Fibroblast of lung (primary cell): Measurements from ENCODE around the gene WASHC3. TPM values are rescaled to one million over a fixed set of nuclear protein-coding genes. Genes with fewer than 3 reads are reported as not detected.
A peak's percentile ranks its signal among the peaks of the same experiment; 100 is the strongest.

ENCODE experiments used
- DNase-seq, 2 donors: peaks; one replicate each; pipeline versions ENCODE4 v3.0.0 to v3.0.0-alpha.2; 2010; ENCODE audit warnings: low read depth in 2 of 2
- H2AFZ ChIP-seq: 2 replicates; pipeline ENCODE4 v1.5.1; 2012; ENCODE audit warnings: low read length, control low read depth, inconsistent platforms
- H3K27ac ChIP-seq: 2 replicates; pipeline ENCODE4 v1.5.1; 2011; ENCODE audit warnings: low read length, control low read depth; ENCODE audit not compliant: insufficient read depth
- H3K27me3 ChIP-seq: 2 replicates; pipeline ENCODE4 v1.5.1; 2011; ENCODE audit warnings: mild to moderate bottlenecking, low read length; ENCODE audit not compliant: control insufficient read depth, insufficient read depth
- H3K36me3 ChIP-seq: 2 replicates; pipeline ENCODE4 v1.5.1; 2011; ENCODE audit warnings: low read length; ENCODE audit not compliant: control insufficient read depth, insufficient read depth
- H3K4me1 ChIP-seq: 2 replicates; pipeline ENCODE4 v1.5.1; 2011; ENCODE audit warnings: low read length; ENCODE audit not compliant: control insufficient read depth, insufficient read depth; ENCODE audit errors: extremely low read depth
- H3K4me2 ChIP-seq: 2 replicates; pipeline ENCODE4 v1.5.1; 2011; ENCODE audit warnings: low read length, control low read depth; ENCODE audit not compliant: insufficient read depth; ENCODE audit errors: extremely low read depth
- H3K4me3 ChIP-seq, 4 experiments: fragments of 200-600 bp in 1 of 4; sonication (generic) in 1 of 4; replicated peaks in 1 of 4; 2 replicates each; pipeline ENCODE4 v1.5.1; 2011 to 2016; ENCODE audit warnings: low read length in 4 of 4, low read depth in 3 of 4, mild to moderate bottlenecking in 3 of 4, control low read depth in 2 of 4, inconsistent platforms in 1 of 4, mixed read lengths in 1 of 4; ENCODE audit not compliant: insufficient read depth in 1 of 4; ENCODE audit errors: control extremely low read depth in 1 of 4
- H3K79me2 ChIP-seq: 2 replicates; pipeline ENCODE4 v1.5.1; 2012; ENCODE audit warnings: mild to moderate bottlenecking, low read length, inconsistent platforms; ENCODE audit not compliant: control insufficient read depth, insufficient read depth
- H3K9ac ChIP-seq: 2 replicates; pipeline ENCODE4 v1.5.1; 2011; ENCODE audit warnings: mild to moderate bottlenecking, low read length, control low read depth; ENCODE audit not compliant: insufficient read depth
- H3K9me3 ChIP-seq: 2 replicates; pipeline ENCODE4 v1.5.1; 2012; ENCODE audit warnings: low read depth, low read length; ENCODE audit not compliant: control insufficient read depth, insufficient read depth
- H4K20me1 ChIP-seq: 2 replicates; pipeline ENCODE4 v1.5.1; 2011; ENCODE audit warnings: low read length; ENCODE audit not compliant: control insufficient read depth, insufficient read depth; ENCODE audit errors: extremely low read depth
- EZH2 ChIP-seq: IDR thresholded peaks from 2 replicates; pipeline ENCODE4 v1.5.1; 2012; ENCODE audit warnings: low read length, control low read depth, mild to moderate bottlenecking; ENCODE audit errors: missing control alignments
- polyA plus RNA-seq, 2 donors: library from polyadenylated mRNA; depleted of rRNA in 1 of 2; stranded (reverse) in 1 of 2; unstranded in 1 of 2; fragments of >200 nt; gene quantifications; 2 replicates each; pipeline ENCODE4 v1.2.1, GENCODE V29; 2011 to 2012; ENCODE audit warnings: missing spikeins in 1 of 2
- total RNA-seq: library from RNA; depleted of rRNA; stranded (reverse); fragments of >200 nt; gene quantifications from 2 replicates; pipeline ENCODE4 v1.2.1, GENCODE V29; 2014
- TF ChIP-seq, protein P1 (sequence below), 2 donors: IDR thresholded peaks in 1 of 2; conservative IDR thresholded peaks in 1 of 2; 1 replicate in 1 of 2; 2 replicates in 1 of 2; pipeline ENCODE4 v1.5.1; 2011 to 2012; ENCODE audit warnings: low read length in 2 of 2, control low read depth in 1 of 2, inconsistent platforms in 1 of 2, low read depth in 1 of 2, mild to moderate bottlenecking in 1 of 2

The WASHC3 gene
- total and polyA plus RNA-seq, 2 donors (not counting 1 experiment from before 2014, with no cell fraction given), result 97.5 to 149 TPM

DNA sequence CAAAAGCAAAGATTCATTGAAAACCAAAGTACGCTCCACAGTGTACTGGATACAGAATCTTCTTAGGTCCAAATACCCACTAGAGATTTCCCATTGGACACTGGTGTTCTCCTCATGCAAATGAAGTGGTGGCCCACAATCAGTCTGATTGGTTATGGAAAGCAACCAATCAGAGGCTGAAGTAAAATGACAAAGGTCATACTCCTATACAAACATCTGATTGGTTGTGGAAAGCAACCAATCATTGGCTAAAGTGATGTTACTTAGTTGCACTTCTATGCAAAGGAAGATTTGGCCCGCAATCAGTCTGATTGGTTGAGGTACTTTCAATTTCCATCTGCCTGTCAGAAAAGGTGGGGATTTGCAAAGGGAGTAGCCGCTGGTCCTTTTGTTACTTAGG, 1.3 kb upstream of the WASHC3 start:
- peaks cover 1% of the 10 kb centered on the region for H3K36me3 ChIP-seq
- H3K9ac ChIP-seq, result no peak overlapping the region
- no peaks in the 10 kb centered on the region for H3K9me3 ChIP-seq
- H3K4me3 ChIP-seq, result no peak overlapping the region
- H4K20me1 ChIP-seq, result no peaks in the 10 kb centered on the region
- H3K4me1 ChIP-seq, result peaks cover 2% of the 10 kb centered on the region
- no peak overlapping the region for H3K27ac ChIP-seq
- DNase-seq, result no peak
- H3K79me2 ChIP-seq, result no peaks in the 10 kb centered on the region
- H3K27me3 ChIP-seq, result no peaks in the 10 kb centered on the region
- H3K4me2 ChIP-seq, result no peak overlapping the region
- TF ChIP-seq, protein P1, sequence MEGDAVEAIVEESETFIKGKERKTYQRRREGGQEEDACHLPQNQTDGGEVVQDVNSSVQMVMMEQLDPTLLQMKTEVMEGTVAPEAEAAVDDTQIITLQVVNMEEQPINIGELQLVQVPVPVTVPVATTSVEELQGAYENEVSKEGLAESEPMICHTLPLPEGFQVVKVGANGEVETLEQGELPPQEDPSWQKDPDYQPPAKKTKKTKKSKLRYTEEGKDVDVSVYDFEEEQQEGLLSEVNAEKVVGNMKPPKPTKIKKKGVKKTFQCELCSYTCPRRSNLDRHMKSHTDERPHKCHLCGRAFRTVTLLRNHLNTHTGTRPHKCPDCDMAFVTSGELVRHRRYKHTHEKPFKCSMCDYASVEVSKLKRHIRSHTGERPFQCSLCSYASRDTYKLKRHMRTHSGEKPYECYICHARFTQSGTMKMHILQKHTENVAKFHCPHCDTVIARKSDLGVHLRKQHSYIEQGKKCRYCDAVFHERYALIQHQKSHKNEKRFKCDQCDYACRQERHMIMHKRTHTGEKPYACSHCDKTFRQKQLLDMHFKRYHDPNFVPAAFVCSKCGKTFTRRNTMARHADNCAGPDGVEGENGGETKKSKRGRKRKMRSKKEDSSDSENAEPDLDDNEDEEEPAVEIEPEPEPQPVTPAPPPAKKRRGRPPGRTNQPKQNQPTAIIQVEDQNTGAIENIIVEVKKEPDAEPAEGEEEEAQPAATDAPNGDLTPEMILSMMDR (conservative IDR thresholded peaks at IDR 0.05 in 1 of 2, IDR thresholded peaks at IDR 0.05 in 1 of 2; ENCODE audit: low read depth in 1 of 2, low read length in 2 of 2), result no peak
- TF ChIP-seq EZH2, result no peak
- H2AFZ ChIP-seq, result no peak overlapping the region

DNA sequence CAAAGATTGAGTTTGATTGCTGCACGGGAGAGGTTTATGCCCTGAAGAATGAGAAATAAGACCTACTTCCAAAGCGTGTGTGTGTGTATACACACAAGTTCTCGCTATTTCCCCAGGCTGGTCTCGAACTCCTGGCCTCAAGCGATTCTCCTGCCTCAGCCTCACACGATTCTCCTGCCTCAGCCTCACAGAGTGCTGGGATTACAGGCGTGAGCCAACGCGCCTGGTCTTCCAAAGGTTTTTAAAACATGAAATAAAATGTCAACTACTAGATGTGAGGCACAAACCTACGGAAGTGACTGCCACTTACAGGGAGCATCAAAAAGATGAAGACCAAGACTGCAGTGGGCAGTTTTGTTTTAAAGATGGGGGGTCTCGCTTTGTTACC, 622 bp upstream of the WASHC3 start:
- peak overlapping the region in 2 of 4 experiments; percentile 62 to 96 for H3K4me3 ChIP-seq

DNA sequence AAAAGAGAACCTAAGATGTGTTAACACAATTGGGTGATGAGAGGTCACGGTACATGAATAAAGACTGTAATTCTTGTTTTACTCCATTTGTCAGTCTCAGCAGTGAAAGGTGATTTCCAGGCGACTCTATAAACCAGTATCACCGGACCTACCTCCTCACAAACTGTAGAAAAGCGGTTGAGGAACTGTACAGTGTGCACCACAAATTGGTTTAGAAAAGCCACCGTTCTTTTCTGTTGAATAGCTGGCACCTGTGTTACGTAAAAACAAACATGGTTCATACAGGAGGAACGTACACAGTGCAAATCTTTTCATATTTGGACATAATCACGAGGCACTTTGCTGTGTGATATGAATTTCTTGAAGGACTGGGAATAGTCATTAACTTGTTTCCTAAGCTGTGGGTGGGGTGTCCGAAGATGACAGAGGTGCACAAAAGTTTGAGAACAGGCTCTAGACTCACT, 663 bp downstream of the WASHC3 start:
- DNase-seq, result peak in 1 of 2 donors; percentile 14

More for the DNA sequence above, 622 bp upstream of the WASHC3 start:
- no peak for DNase-seq
- Histone ChIP-seq H2AFZ (peak overlapping the region; percentile 56), H3K4me1 (no peaks in the 10 kb centered on the region), H3K27ac (no peak overlapping the region), H4K20me1 (no peaks in the 10 kb centered on the region), H3K4me2 (peak overlapping the region; percentile 74), H3K36me3 (peaks cover 1% of the 10 kb centered on the region), H3K79me2 (no peaks in the 10 kb centered on the region), H3K9me3 (no peaks in the 10 kb centered on the region), H3K9ac (no peak overlapping the region), H3K27me3 (no peaks in the 10 kb centered on the region)
- TF ChIP-seq, protein P1 (conservative IDR thresholded peaks at IDR 0.05 in 1 of 2, IDR thresholded peaks at IDR 0.05 in 1 of 2; ENCODE audit: low read depth in 1 of 2, low read length in 2 of 2), result no peak

More for the DNA sequence above, 663 bp downstream of the WASHC3 start:
- no peaks in the 10 kb centered on the region for H3K4me1 ChIP-seq
- peaks cover 1% of the 10 kb centered on the region for H3K36me3 ChIP-seq
- TF ChIP-seq, protein P1 (conservative IDR thresholded peaks at IDR 0.05 in 1 of 2, IDR thresholded peaks at IDR 0.05 in 1 of 2; ENCODE audit: low read depth in 1 of 2, low read length in 2 of 2), result no peak
- TF ChIP-seq EZH2, result no peak
- peak overlapping the region; percentile 84 for H3K27ac ChIP-seq
- peak overlapping the region; percentile 67 for H3K4me2 ChIP-seq
- peak overlapping the region; percentile 77 to 96 (median 86) for H3K4me3 ChIP-seq
- H3K79me2 ChIP-seq, result no peaks in the 10 kb centered on the region
- H2AFZ ChIP-seq, result peak overlapping the region; percentile 79
- no peaks in the 10 kb centered on the region for H4K20me1 ChIP-seq
- peak overlapping the region; percentile 83 for H3K9ac ChIP-seq
- H3K27me3 ChIP-seq, result no peaks in the 10 kb centered on the region
- H3K9me3 ChIP-seq, result no peaks in the 10 kb centered on the region
